ENCODE results near the gene DCAF7.

DNA sequence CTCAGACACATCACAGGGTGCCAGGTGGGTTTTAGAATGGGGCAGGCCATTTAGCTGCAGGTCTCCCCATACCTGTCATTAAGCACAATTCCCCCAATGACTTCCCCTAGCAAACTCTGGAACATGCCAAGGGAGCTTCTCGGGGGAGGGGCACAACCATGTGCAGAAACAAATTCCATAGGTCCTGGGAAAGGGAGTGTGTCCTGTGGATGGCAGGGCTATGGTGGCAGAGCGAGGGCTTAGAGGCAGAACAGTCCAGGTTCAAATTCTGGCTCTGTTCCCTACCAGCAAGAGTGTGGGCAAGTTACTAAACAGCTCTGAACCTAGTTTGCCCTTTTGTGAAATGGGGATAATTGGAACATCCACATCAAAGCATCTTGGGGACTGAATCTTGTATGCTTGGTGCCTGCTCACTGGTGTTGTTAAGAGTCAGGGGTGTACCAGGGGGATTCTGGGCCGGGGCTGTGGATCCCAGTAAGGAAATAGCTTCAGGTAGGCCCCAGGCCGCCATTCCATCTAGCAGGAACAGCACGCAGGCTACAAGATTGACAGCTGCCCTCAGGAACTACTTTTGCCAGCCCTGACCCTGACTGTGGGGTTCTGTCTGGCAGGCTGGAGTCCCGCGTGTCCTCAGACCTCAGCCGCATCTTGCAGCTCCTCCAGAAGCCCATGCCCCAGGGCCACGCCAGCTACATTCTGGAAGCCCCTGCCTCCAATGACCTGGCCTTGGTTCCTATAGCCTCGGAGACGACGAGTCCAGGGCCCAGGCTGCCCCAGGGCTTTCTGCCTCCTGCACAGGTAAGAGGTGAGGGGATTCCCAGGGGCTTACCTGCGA lies 5.6 kb upstream of the DCAF7 start:
- TF ChIP-seq, protein P1, sequence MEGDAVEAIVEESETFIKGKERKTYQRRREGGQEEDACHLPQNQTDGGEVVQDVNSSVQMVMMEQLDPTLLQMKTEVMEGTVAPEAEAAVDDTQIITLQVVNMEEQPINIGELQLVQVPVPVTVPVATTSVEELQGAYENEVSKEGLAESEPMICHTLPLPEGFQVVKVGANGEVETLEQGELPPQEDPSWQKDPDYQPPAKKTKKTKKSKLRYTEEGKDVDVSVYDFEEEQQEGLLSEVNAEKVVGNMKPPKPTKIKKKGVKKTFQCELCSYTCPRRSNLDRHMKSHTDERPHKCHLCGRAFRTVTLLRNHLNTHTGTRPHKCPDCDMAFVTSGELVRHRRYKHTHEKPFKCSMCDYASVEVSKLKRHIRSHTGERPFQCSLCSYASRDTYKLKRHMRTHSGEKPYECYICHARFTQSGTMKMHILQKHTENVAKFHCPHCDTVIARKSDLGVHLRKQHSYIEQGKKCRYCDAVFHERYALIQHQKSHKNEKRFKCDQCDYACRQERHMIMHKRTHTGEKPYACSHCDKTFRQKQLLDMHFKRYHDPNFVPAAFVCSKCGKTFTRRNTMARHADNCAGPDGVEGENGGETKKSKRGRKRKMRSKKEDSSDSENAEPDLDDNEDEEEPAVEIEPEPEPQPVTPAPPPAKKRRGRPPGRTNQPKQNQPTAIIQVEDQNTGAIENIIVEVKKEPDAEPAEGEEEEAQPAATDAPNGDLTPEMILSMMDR (IDR thresholded peaks at IDR 0.05; ENCODE audit: low read depth, low read length, poor library complexity, severe bottlenecking) = no peak
- no peak for TF ChIP-seq EZH2phosphoT487 (IDR thresholded peaks at IDR 0.05; ENCODE audit: borderline replicate concordance, low read length)
